NCI-H1694 (cell line): ENCODE measurements around the gene KREMEN2.
"Not testable (repeated sequence)": the region's sequence is repeated elsewhere in the genome, so short reads cannot be mapped to it uniquely, and the experiment has no call there.

Source experiments
- DNase-seq: peaks from one replicate; lab custom pipeline; 2025; lab: John Stamatoyannopoulos, UW

KREMEN2 gene, protein sequence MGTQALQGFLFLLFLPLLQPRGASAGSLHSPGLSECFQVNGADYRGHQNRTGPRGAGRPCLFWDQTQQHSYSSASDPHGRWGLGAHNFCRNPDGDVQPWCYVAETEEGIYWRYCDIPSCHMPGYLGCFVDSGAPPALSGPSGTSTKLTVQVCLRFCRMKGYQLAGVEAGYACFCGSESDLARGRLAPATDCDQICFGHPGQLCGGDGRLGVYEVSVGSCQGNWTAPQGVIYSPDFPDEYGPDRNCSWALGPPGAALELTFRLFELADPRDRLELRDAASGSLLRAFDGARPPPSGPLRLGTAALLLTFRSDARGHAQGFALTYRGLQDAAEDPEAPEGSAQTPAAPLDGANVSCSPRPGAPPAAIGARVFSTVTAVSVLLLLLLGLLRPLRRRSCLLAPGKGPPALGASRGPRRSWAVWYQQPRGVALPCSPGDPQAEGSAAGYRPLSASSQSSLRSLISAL

DNA sequence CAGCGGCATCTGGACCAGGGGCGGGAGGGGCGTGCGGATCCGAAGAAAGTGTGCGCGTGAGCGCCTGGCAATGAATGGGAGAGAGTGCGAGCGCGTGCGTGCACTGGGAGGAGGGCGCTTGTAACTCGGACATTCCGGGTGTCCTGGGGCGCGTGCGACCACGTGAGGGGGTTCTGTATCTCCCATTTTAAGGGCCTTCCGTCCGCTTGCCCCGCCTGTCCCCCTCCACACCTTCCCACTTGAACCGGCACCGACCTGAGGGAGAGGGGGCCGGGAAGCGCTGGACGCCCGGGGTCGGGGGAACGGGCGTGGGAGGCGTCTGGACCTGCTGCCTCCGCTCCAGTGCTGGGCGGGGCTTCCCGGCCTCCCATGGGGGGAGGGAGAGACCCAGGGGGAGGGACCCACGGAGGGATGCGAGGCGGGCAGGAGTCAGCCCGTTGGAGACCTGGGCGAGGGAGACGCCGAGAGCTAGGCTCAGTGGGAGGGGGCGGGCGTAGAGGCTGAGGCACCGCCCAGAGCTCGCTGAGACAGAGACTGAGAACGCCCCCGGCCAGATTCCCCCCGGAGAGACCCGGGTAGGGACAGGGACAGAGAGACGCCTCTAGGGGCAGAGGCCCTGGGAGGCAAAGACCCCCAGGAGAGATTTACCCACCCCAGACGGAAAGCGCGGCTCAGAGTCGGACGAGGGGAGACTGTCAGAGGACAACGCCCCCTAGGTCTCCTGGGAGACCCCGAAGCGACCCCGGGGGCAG lies at the start of gene KREMEN2:
TSS of gene KREMEN2 (plus strand) at position 553 of the 752 bp plus-strand sequence. CDS start 246 bp downstream, outside the sequence.
- DNase-seq, result peak; percentile 66

DNA sequence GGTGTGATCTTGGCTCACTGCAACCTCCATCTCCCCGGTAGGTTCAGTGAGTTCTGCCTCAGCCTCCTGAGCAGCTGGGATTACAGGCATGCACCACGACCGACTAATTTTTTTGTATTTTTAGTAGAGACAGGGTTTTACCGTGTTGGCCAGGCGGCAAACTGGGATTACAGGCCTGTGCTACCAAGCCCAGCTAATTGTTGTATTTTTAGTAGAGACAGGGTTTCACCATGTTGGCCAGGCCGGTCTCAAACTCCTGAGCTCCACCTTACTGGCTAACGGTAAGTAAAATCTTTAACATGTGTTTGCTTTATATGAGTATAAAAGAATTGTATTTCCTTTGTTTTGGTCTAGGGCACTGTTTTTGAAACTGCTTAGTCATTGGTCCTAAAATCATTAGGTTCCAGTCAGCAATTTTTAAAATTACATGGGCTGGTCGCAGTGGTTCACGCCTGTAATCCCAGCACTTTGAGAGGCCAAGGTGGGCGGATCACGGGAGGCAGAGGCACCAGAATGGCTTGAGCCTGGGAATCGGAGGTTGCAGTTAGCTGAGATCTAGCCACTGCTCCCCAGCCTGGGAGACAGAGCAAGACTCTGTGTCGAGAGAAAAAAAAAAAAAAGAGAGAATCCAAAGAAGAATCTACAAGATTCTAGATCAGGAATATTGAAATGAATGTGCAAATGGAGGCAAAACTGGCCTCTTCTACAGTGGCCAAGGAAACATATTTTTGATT lies 48.7 kb upstream of the KREMEN2 start:
- no peak for DNase-seq

DNA sequence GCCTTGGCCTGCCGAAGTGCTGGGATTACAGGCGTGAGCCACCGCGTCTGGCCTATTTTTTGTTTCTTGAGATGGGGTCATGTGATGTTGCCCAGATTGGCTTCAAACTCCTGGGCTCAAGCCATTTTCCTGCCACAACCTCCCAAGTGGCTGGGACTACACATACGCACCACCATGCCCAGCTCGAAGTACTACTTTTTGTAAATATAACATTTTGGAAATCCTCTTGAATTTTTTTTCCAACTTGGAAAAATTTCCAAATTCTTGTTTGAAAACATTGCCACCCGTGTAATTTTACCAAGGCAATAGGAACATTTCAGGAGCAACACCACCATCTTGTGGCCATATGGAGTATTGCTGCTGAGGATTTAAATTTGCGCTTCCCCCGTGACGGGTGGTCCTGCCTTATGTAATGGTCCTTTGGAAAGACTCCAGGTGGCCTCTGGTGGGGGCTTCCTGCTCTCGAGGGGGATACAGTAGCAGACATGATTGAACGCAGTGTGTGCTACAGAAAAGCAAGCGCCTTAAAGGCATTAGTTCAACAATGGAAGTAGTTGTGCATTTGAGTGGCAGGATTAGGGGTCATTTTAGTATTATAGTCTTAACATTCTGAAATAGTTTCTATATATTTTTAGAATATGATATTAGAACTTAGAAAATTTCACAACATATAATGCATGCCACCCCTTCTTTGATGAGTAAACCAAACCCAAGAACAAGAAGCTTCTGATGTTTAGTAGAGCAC lies 44.4 kb upstream of the KREMEN2 start:
- peak; percentile 62 for DNase-seq

DNA sequence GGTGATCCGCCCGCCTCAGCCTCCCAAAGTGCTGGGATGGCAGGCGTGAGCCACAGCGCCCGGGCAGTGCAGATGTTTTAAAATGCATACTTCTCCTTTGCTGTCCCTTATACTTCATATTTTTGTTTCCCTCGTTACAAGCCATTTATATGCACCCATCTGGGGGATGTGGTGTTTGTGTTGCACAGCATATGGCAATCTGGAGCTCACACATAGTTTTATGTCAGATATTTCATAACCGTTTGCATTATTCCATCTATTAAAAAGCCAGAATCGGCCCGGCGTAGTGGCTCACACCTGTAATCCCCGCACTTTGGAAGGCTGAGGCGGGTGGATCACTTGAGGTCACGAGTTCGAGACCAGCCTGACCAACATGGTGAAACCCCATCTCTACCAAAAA lies 40.6 kb upstream of the KREMEN2 start:
- DNase-seq, result no peak

DNA sequence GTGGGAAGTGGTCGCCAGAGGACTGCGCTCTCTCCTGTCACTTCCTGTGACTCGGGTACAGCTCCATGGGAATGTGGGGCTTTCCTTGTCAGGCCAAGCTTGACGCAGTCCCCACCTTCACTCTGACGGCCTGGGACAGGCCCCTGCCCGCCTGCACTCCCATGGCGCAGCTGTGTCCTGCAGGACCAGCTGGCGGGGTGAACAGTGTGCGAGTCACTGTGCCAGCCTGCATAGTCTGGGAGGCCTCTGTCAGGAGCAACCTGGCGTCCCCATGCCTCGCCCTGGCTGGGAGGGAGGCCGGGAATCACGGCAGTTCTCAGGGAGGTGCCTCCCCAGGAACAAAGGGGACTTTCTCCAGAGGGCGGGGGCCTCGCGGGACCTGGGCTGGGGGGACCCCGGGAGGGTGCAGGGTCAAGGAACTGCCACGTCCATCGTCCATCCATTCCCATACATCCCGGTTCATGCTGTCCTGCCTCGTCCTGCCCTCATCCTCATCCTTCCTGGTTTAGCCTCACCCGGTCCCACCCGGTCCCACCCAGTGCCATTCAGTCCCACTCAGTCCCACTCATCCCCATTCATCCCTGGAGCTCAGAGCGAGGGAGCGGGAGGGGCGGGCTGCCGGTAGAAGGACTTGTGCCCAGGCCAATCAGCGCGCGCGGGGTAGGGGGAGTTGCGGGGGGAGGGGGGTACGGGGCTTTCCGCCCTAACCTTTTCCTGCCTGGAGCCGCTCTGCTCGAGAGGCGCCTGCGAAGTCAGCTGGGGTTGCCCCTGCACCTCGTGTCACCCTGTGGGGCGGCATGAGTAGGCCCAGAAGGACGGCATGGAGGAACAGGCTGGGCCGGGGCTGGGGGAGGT lies 38.9 kb upstream of the KREMEN2 start:
- DNase-seq, result peak; percentile 50

DNA sequence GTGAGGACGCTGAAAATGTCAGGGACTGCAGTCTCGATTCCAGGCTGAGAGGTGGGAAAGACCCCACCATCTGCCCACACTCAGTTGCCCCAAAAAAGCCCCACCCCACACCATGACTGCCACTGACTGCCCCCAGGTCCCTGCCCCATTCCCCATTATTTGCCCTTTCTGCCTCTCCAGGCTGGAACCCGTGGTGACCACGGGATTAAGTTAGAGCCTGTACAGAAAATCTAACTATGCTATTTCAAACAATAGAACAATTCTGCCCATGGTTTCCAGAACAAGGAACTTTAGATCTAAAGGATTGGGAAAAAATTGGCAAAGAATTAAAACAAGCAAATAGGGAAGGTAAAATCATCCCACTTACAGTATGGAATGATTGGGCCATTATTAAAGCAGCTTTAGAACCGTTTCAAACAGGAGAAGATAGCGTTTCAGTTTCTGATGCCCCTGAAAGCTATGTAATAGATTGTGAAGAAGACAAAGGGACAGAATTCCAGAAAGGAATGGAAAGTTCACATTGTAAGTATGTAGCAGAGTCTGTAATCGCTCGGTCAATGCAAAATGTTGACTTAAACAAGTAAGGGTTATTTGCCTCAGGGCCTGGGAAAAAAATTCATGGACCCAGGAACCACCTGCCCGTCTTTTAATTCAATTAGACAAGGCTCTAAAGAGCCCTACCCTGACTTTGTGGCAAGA lies 38.0 kb upstream of the KREMEN2 start:
- no peak for DNase-seq

DNA sequence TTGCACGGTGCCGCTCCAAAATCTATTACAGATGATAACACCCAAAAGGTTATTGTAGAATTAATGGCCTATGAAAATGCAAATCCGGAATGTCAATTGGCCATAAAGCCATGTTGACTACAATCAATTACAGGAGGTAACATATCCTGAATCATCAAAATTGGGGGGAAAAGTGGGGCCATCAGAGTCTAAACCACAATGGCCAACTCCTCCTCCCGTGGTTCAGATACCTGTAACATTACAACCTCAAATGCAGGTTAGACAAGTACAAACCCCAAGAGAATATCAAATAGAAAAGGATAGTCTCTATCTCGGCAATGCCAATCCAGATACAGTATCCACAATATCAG lies 37.5 kb upstream of the KREMEN2 start:
- DNase-seq, result no peak

DNA sequence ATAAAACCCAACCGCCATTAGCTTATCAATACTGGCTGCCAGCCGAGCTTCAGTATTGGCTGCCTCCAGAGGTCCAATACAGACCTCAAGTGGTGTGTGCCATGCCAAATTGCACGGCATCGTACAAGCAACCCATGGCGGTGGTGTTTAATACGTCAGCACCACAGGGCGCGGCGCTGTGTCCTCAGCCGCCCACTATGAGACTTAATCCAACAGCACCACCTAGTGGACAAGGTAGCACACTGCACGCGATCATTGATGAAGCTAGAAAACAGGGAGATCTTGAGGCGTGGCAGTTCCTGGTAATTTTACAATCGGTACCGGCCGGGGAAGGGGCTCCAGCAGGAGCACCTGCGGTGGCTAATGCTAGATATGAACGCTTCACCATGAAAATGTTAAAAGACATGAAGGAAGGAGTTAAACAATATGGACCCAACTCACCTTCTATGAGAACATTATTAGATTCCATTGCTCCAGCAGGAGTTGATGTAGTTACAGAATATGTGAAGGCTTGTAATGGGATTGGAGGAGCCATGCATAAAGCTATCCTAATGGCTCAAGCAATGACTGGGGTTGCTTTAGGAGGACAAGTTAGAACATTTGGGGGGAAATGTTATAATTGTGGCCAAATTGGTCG lies 36.9 kb upstream of the KREMEN2 start:
- peak; percentile 87 for DNase-seq

DNA sequence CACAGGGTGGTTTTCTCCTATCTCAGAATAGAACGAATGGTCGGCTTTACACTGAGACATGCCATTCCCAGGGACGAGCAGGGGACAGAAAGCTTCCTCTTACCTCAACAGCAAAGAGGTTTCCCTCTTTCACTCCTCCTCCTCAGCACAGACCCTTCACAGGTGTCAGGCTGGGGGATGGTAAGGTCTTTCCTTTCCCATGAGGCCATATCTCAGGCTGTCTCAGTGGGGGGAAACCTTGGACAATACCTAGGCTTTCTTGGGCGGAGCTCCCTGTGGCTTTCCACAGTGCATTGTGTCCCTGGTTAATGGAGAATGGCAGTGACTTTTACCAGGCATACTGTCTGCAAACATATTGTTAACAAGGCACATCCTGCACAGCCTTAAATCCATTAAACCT lies 35.9 kb upstream of the KREMEN2 start:
- DNase-seq, result not testable (repeated sequence)

DNA sequence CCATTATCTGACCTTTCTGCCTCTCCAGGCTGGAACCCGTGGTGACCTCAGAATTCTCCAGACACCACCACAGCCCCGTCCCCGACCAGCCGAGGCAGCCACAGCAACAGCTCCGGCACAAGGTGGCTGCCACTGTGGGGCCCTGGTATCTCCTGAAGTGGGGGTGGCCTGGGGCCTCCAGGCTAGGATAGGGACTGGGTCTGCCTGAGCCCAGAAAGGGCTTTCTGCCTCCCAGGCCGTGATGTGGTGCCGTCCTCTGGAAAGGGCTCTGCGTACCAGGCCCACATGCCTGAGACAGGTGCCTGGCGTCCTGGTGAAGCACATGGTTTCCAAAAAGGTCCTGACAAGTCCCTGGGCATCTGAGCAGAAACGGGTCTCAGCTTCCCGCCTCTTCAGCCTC lies 35.3 kb upstream of the KREMEN2 start:
- no peak for DNase-seq

DNA sequence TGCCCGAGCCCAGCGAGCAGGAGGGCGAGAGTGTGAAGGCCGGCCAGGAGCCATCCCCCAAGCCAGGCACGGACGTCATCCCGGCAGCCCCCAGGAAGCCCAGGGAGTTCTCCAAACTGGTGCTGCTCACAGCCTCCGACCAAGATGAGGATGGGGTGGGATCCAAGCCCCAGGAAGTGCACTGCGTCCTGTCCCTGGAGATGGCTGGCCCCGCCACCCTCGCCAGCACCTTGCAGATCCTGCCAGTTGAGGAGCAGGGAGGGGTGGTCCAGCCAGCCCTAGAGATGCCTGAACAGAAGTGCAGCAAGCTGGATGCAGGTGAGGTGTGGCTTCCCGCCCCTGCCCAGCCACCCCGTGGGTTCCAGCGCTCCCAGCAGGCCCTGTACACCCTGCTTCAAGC lies 34.4 kb upstream of the KREMEN2 start:
- no peak for DNase-seq

DNA sequence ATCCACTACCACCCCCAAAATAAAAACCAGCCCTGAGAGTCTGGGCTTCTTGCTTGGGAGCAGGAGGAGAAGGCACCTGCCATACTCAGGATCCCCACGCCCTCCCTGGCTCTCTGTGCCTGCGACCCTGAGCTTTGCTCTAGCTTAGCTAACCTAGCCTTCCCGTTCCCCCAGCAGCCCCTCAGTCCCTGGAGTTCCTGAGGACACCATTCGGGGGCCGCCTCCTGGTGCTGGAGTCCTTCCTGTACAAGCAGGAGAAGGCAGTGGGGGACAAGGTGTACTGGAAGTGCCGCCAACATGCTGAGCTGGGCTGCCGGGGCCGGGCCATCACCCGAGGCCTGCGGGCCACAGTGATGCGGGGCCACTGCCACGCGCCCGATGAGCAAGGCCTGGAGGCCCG lies 33.8 kb upstream of the KREMEN2 start:
- no peak for DNase-seq

DNA sequence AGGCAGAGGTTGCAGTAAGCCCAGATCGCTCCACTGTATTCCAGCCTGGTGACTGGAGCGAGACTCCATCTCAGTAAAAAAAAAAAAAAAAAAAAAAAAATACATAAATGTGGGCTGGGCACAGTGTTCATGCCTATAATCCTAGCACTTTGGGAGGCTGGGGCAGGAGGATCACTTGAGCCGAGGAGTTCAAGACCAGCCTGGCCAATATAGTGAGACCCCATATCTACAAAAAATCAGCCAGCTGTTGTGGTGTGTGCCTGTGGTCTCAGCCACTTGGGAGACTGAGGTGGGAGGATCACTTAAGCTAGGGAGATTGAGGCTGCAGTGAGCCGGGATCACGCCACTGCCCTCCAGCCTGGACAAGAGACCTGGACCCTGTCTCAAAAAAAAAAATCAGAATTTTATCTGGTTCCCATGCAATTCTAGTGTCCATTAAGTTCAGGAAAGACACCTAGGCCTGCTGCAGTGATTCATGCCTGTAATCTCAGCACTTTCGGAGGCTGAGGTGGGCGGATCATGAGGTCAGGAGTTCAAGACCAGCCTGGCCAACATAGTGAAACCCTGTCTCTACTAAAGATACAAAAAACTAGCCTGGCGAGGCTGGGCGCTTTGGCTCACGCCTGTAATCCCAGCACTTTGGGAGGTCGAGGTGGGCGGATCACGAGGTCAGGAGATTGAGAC lies 32.7 kb upstream of the KREMEN2 start:
- DNase-seq, result not testable (repeated sequence)

DNA sequence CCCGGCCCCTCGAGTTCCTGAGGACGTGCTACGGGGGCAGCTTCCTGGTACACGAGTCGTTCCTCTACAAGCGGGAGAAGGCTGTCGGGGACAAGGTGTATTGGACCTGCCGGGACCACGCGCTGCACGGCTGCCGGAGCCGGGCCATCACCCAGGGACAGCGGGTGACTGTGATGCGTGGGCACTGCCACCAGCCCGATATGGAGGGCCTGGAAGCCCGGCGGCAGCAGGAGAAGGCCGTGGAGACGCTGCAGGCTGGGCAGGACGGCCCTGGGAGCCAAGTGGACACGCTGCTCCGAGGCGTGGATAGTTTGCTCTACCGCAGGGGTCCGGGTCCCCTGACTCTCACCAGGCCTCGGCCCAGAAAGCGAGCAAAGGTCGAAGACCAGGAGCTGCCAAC lies 30.9 kb upstream of the KREMEN2 start:
- no peak for DNase-seq

DNA sequence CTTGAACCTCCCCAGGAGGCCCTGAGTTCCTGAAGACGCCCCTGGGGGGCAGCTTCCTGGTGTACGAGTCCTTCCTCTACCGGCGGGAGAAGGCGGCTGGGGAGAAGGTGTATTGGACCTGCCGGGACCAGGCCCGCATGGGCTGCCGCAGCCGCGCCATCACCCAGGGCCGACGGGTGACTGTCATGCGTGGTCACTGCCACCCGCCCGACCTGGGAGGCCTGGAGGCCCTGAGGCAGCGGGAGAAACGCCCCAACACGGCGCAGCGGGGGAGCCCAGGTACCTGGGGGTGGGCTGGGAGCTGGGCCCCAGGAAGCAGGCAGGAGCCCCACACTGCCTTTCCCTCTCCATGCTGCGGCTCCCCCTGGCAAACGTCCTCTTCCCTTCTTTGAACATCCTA lies 30.4 kb upstream of the KREMEN2 start:
- DNase-seq, result no peak

DNA sequence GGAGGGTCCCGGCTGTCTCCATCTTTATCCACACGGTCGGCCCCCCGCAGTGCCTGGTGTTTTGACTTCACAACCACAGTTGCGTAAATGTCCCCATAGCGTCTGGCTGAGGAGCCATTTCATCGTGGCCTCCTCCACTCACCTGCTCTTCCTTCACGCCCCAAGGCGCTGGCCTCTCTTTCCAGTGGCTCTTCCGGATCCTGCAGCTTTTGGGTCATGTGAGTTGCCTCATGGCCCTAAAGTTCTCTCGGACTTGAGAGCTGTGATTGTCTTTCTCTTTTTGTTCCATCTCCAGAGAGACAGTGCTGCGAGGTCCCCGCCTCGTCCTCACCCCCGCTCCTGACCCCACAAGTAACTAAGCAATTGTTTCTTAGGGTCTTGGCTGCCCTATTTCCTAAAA lies 29.6 kb upstream of the KREMEN2 start:
- DNase-seq, result no peak

DNA sequence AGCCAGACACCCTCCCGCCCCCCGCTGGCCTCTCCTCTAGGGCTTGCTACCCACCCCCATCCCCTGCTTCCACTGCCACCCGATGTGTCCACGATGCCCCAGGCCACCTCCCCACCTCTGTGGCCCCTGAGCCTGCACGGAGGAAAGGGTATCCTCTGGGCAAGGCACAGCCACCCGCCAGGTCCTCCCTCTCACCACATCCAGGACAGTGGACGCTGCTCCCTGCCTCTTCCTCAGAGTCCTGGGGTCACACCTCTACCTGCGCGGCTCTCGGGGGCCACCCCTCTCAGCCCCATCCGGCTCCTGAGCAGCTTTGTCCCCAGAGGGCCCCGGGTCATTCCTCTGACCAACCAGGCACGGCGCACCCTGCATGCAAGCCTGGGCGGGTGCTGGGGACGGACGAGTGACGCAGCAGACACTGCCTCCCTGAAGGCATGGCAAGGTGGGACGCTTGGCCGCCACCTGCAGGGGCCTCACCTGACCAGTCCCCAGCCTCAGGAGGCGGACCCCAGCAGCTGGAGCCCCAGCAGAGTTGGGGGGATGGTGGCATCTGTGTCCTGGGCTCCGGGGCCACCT lies 27.6 kb upstream of the KREMEN2 start:
- no peak for DNase-seq

DNA sequence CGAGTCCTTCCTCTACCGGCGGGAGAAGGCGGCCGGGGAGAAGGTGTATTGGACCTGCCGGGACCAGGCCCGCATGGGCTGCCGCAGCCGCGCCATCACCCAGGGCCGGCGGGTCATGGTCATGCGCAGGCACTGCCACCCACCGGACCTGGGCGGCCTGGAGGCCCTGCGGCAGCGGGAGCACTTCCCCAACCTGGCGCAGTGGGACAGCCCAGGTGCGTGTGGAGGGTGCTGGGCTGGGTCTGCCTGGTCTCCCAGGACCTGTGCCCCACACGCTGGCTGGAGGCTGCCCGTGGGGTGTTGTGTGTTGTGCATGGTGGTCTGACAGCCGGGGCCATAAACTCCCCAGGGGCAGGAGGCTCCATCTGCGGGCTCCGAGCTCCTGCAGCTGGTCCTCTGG lies 26.9 kb upstream of the KREMEN2 start:
- DNase-seq, result no peak

DNA sequence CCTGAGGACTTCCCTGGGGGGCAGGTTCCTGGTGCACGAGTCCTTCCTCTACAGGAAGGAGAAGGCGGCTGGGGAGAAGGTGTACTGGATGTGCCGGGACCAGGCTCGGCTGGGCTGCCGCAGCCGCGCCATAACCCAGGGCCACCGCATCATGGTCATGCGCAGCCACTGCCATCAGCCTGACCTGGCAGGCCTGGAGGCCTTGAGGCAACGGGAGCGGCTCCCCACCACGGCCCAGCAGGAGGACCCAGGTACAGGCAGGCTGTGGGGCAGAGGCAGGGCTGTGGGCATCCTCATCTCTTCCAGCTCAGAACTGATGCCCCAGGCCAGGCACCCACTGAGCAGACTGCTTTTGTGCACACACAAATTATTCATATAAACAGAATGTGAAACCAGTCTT lies 25.9 kb upstream of the KREMEN2 start:
- no peak for DNase-seq
